ENCODE results near the gene LAMA2.
"Not testable (repeated sequence)": the region's sequence is repeated elsewhere in the genome, so short reads cannot be mapped to it uniquely, and the experiment has no call there.

The LAMA2 gene

DNA sequence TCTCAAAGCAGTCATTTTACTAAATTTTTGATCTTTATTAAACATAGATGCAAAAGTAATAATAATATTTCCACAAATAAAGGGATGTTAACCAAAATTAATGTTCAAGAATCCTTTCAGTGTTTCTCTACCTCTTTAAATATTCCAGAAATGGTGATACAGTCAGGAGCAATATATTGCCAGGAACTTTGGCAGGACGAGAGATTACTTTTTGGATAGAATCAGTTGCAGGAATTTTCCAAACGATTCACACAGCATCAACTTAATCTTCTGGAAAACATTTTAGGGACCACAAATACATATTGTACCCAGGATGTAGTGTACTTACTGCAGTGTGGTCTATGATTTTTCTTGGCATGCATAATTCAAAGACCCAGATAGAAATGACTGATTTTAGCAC, 125.7 kb downstream of the LAMA2 start:
- DNase-seq (ENCODE audit: low read depth in 2 of 2): no peak

- DNase-seq (ENCODE audit: low read depth in 2 of 2): no peak
These were observed 126.9 kb downstream of the LAMA2 start for GRCh38 chr6:129009851-129010250.

GRCh38 chr6:129014302-129014701, 131.4 kb downstream of the LAMA2 start:
- DNase-seq (ENCODE audit: low read depth in 2 of 2): no peak

DNA sequence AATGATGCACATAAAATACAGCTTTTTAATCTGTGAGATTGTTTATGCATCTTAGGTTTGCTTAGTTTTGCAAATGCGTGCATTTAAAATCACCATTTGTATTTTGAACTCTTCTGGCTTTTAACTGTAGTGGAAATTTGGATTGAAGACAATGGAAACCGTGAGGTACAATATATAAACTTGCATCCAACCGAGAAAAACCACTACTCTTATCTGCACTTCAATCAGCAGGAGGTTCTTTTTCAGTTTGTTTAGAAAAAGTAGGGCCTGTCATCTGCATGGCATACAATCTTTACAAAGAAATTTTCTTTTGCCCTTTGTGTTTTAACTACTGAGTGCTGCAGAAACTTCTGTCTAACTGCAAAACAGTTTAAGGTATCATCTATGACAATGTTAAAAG, 132.8 kb downstream of the LAMA2 start:
- no peak for DNase-seq (ENCODE audit: low read depth in 2 of 2)

DNA sequence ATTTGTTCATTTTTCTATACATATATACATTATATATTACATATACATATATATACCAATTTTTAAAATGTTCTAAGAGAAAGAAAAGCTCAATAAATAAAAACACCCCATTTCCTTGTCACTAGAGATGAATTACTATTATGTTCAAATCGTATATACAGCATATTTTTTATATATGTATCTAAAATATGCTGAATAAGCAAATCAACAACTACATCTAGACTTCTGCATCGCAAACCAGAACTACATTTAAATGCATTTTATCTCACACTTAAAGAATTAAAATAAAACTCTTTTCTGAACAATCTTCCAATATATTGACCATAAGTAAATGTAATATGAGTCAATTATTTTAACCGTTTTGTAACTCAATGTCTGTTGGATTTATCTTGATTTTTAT, 133.9 kb downstream of the LAMA2 start:
- DNase-seq (ENCODE audit: low read depth in 2 of 2): no peak

- DNase-seq (ENCODE audit: low read depth in 2 of 2): no peak
These were observed 139.1 kb downstream of the LAMA2 start for GRCh38 chr6:129022011-129022553.

DNA sequence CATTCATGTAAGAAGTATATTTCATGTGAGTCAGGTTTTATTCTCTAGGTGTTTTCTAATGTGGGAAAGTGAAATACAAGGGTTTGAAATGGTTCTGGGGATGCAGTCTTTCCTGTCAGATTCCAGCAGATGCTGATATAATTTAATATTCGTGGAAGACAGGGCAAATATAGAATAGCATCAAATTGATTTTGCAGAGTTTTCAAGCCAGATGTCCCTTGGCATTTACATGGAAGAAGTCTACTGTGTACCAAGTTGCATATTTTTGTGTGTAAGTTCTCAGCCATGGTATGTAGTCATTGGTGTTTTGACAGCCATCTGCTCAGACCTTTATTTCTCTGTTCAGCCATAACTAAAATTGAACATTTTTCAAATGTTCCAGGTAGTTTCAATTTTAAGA, 143.7 kb downstream of the LAMA2 start:
- DNase-seq (ENCODE audit: low read depth in 2 of 2): no peak

GRCh38 chr6:129029778-129030177, 146.8 kb downstream of the LAMA2 start:
- DNase-seq (ENCODE audit: low read depth in 2 of 2): no peak

DNA sequence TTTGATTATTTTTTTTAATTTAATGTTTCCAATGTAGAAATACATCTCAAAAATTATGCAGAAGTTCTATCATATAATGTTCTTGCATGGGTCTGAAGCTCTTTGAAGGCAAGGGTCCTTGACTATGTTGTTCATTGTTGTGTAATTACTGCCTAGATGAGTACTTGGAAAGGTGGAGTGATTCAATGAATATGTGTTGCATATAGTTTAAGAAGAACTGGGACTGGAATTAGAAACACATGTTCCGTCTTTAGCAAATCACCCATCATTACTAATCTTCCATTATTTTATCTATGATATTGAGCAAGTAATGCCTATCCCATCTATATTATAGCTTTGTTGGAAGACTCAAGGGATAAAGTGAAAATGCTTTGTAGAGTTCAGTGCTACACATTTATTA, 147.3 kb downstream of the LAMA2 start:
- no peak for DNase-seq (ENCODE audit: low read depth in 2 of 2)

- DNase-seq (ENCODE audit: low read depth in 2 of 2): no peak
These were observed 148.2 kb downstream of the LAMA2 start for GRCh38 chr6:129031051-129031599.

GRCh38 chr6:129032602-129033001, 149.7 kb downstream of the LAMA2 start:
- no peak for DNase-seq (ENCODE audit: low read depth in 2 of 2)

GRCh38 chr6:129033180-129033579, 150.2 kb downstream of the LAMA2 start:
- no peak for DNase-seq (ENCODE audit: low read depth in 2 of 2)

- DNase-seq (ENCODE audit: low read depth in 2 of 2): no peak
These were observed 150.6 kb downstream of the LAMA2 start for GRCh38 chr6:129033581-129033980.

DNA sequence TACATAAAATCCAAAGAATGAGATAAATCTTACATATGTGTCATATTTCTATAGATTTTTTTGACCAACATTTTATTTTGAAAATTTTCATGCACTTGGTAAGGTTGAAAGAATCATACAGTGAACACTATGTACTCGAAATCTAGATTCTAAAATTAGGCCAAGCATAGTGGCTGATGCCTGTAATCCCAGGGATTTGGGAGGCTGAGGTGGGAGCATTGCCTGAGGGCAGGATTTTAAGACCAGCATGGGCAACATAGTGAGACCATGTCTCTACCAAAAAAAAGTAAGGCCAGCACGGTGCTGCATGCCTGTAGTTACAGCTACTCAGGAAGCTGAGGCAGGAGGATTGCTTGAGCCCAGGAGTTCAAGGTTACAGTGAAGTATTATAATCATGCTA, 158.6 kb downstream of the LAMA2 start:
- no peak for DNase-seq (ENCODE audit: low read depth in 2 of 2)

- DNase-seq (ENCODE audit: low read depth in 2 of 2): no peak
These were observed 163.6 kb downstream of the LAMA2 start for GRCh38 chr6:129046526-129046925.

DNA sequence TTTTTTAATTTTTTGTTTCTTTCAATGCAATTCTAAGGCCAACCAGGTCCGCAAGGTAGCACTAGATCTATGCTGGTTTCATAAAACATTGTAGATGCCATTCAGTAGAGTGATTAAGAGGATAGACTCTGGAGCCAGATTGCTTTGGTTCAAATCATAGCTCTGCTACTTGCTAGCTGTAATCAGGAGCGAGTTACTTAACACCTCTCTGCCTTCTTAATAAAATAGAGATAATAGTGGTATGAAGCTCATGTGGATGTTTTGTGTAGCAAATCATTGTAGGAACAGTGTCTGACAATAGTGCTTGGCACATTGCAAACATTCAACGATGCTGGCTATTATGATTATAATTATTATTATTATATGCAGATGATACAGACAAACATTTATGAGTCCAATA, 164.9 kb downstream of the LAMA2 start:
- DNase-seq (ENCODE audit: low read depth in 2 of 2): no peak

DNA sequence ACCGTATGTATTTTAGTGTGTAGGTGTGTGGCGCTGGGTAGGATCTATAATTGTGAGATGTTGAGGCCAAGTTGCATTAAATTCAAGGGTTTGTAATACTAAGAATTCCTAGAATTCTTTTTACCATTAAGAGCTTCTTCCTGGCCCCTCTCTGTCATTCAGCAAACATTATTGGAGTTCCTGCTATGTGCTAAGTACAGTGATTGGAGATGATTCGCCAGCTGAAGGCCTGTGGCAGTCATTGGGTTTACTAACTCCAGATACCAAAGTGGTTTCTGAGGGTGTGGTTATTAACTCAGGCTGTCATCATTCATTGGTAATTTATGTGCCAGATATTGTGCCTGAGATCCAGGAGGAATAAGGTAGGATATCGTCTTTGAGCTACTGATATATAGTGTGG, 167.1 kb downstream of the LAMA2 start:
- DNase-seq (ENCODE audit: low read depth in 2 of 2): no peak

DNA sequence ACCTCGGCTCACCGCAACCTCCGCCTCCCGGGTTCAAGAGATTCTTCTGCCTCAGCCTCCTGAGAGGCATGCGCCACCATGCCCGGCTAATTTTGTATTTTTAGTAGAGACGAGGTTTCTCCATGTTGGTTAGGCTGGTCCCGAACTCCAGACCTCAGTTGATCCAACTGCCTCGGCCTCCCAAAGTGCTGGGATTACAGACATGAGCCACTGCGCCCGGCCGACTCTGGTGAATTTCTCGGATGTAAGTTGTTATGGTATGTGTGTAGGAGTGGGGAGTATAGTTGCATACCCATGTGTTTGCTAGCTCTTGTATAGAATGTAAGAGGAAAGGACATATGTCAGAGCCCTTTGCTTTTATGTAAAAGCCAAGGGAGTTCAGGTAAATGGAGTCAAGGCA, 170.2 kb downstream of the LAMA2 start:
- DNase-seq (ENCODE audit: low read depth in 2 of 2): not testable (repeated sequence)

- DNase-seq (ENCODE audit: low read depth in 2 of 2): no peak
These were observed 172.9 kb downstream of the LAMA2 start for GRCh38 chr6:129055796-129056195.

DNA sequence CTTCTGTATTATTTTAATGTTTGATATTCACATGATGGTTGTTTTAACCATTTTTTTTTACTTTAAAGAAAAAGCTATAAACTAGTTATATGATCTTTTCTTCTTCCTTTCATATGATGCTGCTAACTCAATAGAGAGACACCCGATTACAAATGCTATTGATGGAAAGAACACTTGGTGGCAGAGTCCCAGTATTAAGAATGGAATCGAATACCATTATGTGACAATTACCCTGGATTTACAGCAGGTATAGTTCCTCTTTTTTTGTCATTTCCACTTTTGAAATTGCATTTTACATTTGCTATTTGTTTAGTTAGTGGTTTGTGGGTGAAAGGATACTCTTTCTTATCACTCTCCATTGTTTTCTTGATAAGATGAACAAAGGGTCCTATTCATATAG, 176.7 kb downstream of the LAMA2 start:
- DNase-seq (ENCODE audit: low read depth in 2 of 2): no peak

- DNase-seq (ENCODE audit: low read depth in 2 of 2): no peak
These were observed 186.1 kb downstream of the LAMA2 start for GRCh38 chr6:129069006-129069405.

DNA sequence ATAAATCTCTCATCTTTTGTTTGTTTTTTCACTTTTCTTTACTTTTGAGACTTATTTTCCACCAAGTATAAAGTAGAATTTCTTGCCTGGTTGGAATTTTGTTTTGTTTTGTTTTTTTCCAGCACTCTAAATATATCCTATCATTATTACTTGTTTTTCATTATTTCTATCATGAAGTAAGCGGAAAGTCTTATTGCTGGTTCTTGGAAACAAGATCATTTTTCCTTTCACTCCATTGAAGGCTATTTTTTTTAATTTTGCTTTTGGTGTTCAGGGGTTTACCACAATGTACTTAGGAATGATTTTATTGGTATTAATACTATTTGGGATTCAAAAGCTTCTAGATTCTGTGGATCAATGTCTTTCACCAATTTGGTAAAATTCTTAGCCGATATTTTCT, 190.1 kb downstream of the LAMA2 start:
- DNase-seq (ENCODE audit: low read depth in 2 of 2): no peak

GRCh38 chr6:129073691-129074395, 190.9 kb downstream of the LAMA2 start:
- DNase-seq (ENCODE audit: low read depth in 2 of 2): no peak

DNA sequence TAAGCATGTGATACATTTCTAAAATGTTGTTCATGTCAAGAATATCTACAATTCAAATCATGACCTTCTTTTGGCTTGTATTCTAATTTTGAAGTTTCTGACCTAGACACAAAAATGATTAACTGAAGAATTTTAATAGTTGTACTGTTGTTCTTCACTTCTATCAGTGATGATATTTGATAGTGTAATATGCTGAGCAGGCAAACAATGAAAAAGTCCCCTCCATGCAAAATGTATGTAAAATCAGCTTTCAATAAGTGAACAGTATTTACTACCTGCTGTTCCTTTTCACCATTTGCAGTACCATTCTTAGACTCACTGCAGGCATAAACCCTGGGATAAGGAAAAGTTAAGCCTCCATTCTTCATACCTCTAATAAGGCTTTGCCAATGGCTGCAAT, 201.5 kb downstream of the LAMA2 start:
- no peak for DNase-seq (ENCODE audit: low read depth in 2 of 2)

All from stimulated activated CD4-positive, alpha-beta T cell treated with anti-CD3 and anti-CD28 coated beads, Interleukin-12 subunit alpha, Interleukin-12 subunit beta, amount 100 ng/mL, for 24 hours (primary cell).